ENCODE measurements around the gene TUBB6. TPM values are rescaled to one million over a fixed set of nuclear protein-coding genes. Genes with fewer than 3 reads are reported as not detected.

The TUBB6 gene
- total RNA-seq, 2 experiments from 2014 or later, result 11.1 to 11.6 TPM

GRCh38 chr18:12366784-12367183 is 58.7 kb downstream of the TUBB6 start:
- H3K4me1 Mint-ChIP-seq, result peaks cover 15% of the 10 kb centered on the region
- no peak for DNase-seq
- H3K36me3 Mint-ChIP-seq, result peaks cover 24% of the 10 kb centered on the region
- no peak overlapping the region for H3K4me3 Mint-ChIP-seq
- H3K27me3 Mint-ChIP-seq, result no peaks in the 10 kb centered on the region
- H3K9me3 Mint-ChIP-seq, result no peaks in the 10 kb centered on the region
- no peak overlapping the region for H3K27ac Mint-ChIP-seq

- Mint-ChIP-seq H3K4me1 (peaks cover 30% of the 10 kb centered on the region), H3K27me3 (no peaks in the 10 kb centered on the region), H3K36me3 (peaks cover 41% of the 10 kb centered on the region), H3K4me3 (no peak overlapping the region), H3K9me3 (no peaks in the 10 kb centered on the region), H3K27ac (no peak overlapping the region)
- no peak for DNase-seq
Observed at GRCh38 chr18:12369211-12369610, 61.2 kb downstream of the TUBB6 start.

GRCh38 chr18:12371590-12371989 is 63.5 kb downstream of the TUBB6 start:
- Mint-ChIP-seq H3K9me3 (no peaks in the 10 kb centered on the region), H3K4me3 (no peak overlapping the region), H3K4me1 (peaks cover 43% of the 10 kb centered on the region), H3K27me3 (no peaks in the 10 kb centered on the region), H3K36me3 (peaks cover 43% of the 10 kb centered on the region), H3K27ac (no peak overlapping the region)
- no peak for DNase-seq

- no peak for DNase-seq
- Mint-ChIP-seq H3K4me3 (no peak overlapping the region), H3K36me3 (peaks cover 37% of the 10 kb centered on the region), H3K4me1 (peaks cover 43% of the 10 kb centered on the region), H3K27ac (no peak overlapping the region), H3K9me3 (no peaks in the 10 kb centered on the region), H3K27me3 (no peaks in the 10 kb centered on the region)
Observed at GRCh38 chr18:12372406-12372805, 64.4 kb downstream of the TUBB6 start.

DNA sequence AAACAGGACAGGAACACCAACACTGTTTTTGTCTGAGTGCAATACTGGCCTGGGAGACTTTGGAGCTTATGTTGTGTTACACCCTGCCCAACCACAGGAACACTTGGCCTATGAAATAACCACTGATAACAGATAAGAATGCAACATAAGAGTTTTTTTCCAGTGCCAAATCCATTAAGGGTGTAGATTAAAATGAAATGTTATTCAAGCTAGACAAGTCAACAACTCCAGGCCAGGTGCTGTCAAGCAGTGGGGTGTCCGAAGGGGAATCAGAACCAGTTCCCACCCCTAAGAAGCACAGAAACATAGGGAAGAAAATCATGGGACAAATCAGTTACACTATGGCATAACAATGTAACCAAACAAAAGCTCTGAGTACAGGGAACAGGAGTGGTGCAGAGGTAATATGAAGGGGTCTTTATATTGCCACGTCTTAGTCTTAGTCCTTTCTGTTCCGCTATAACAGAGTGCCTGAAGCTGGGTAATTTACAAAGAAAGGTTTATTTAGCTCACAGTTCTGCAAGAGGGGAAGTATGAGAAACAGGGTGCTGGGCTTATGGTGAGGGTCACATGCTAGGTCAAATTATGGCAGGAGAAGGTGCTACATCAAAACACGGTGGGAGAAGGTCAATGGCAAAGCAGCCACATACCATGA is 65.2 kb downstream of the TUBB6 start:
- no peak overlapping the region for H3K4me3 Mint-ChIP-seq
- peaks cover 50% of the 10 kb centered on the region for H3K4me1 Mint-ChIP-seq
- H3K36me3 Mint-ChIP-seq, result peaks cover 36% of the 10 kb centered on the region
- no peaks in the 10 kb centered on the region for H3K27me3 Mint-ChIP-seq
- no peaks in the 10 kb centered on the region for H3K9me3 Mint-ChIP-seq
- DNase-seq, result no peak
- no peak overlapping the region for H3K27ac Mint-ChIP-seq

DNA sequence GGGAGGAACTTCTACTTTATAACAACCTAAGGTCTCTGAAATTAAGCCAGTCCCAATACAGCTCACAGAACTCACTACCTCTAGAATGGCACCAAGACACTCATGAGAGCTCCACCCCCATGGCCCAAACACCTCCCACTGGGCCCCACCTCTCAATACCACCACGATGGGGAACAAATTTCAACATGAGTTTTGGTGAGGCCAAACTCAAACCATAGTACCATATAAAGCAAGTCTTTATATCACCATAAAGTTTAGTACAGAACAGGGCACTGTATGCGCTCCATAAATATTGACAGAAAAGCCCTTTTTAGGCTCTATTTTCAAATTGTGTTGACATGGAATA is 65.7 kb downstream of the TUBB6 start:
- H3K4me3 Mint-ChIP-seq, result no peak overlapping the region
- H3K4me1 Mint-ChIP-seq, result peaks cover 50% of the 10 kb centered on the region
- no peak overlapping the region for H3K27ac Mint-ChIP-seq
- no peaks in the 10 kb centered on the region for H3K9me3 Mint-ChIP-seq
- DNase-seq, result no peak
- peaks cover 35% of the 10 kb centered on the region for H3K36me3 Mint-ChIP-seq
- H3K27me3 Mint-ChIP-seq, result no peaks in the 10 kb centered on the region

- Mint-ChIP-seq H3K27ac (no peak overlapping the region), H3K4me1 (peaks cover 50% of the 10 kb centered on the region), H3K9me3 (no peaks in the 10 kb centered on the region), H3K4me3 (peak overlapping the region; percentile 91), H3K27me3 (no peaks in the 10 kb centered on the region), H3K36me3 (peaks cover 35% of the 10 kb centered on the region)
- DNase-seq, result no peak
Observed at GRCh38 chr18:12374401-12374800, 66.4 kb downstream of the TUBB6 start.

Other genes with a start within 250 kb of the TUBB6 start
- not detected for gene ANKRD62, start 214.4 kb upstream of the TUBB6 start, total RNA-seq
- not detected for gene CIDEA, start 53.9 kb upstream of the TUBB6 start, total RNA-seq
- gene AFG3L2, start 69.0 kb downstream of the TUBB6 start, total RNA-seq, result 10 to 100 TPM; 80.4 to 80.7 TPM
- gene PRELID3A, start 99.7 kb downstream of the TUBB6 start, total RNA-seq, result 1 to 10 TPM; 7.4 to 8.2 TPM

Measured in activated naive CD8-positive, alpha-beta T cell treated with anti-CD3 and anti-CD28 coated beads for 36 hours (primary cell).